Liver (tissue), 9 donors: Measurements from ENCODE around the gene LPGAT1. TPM values are rescaled to one million over a fixed set of nuclear protein-coding genes. Genes with fewer than 3 reads are reported as not detected.

ENCODE experiments used
- DNase-seq: peaks from one replicate; pipeline ENCODE4 v3.0.0-alpha.2; 2017; ENCODE audit warnings: low spot score
- H3K27ac ChIP-seq, 2 donors: one replicate each; pipeline ENCODE4 v1.7.0; 2013; ENCODE audit warnings: inconsistent platforms in 2 of 2, low read length in 2 of 2, control low read depth in 1 of 2, low read depth in 1 of 2, mild to moderate bottlenecking in 1 of 2
- H3K27me3 ChIP-seq, 4 donors: one replicate each; pipeline versions ENCODE4 v1.6.1 to v1.7.0; 2013; ENCODE audit warnings: low read length in 3 of 4, inconsistent platforms in 1 of 4, mild to moderate bottlenecking in 1 of 4, moderate library complexity in 1 of 4; ENCODE audit not compliant: control insufficient read depth in 4 of 4, insufficient read depth in 4 of 4
- H3K36me3 ChIP-seq, 4 donors: one replicate each; pipeline versions ENCODE4 v1.6.1 to v1.7.0; 2013; ENCODE audit warnings: low read length in 3 of 4, mild to moderate bottlenecking in 3 of 4, low read depth in 1 of 4, moderate library complexity in 1 of 4; ENCODE audit not compliant: control insufficient read depth in 4 of 4, insufficient read depth in 3 of 4
- H3K4me1 ChIP-seq, 4 donors: one replicate each; pipeline versions ENCODE4 v1.6.1 to v1.7.0; 2013; ENCODE audit warnings: low read length in 3 of 4, mild to moderate bottlenecking in 3 of 4, moderate library complexity in 1 of 4; ENCODE audit not compliant: control insufficient read depth in 4 of 4, insufficient read depth in 4 of 4
- H3K4me3 ChIP-seq, 3 donors: one replicate each; pipeline versions ENCODE4 v1.6.1 to v1.7.0; 2013; ENCODE audit warnings: low read length in 3 of 3, control low read depth in 1 of 3, low read depth in 1 of 3, mild to moderate bottlenecking in 1 of 3
- H3K9ac ChIP-seq, 2 donors: one replicate each; pipeline ENCODE4 v1.7.0; 2013; ENCODE audit warnings: low read length in 2 of 2, mild to moderate bottlenecking in 2 of 2, moderate library complexity in 2 of 2, control low read depth in 1 of 2, low read depth in 1 of 2
- H3K9me3 ChIP-seq, 4 donors: one replicate each; pipeline versions ENCODE4 v1.6.1 to v1.7.0; 2013; ENCODE audit warnings: low read length in 3 of 4; ENCODE audit not compliant: control insufficient read depth in 4 of 4
- EGR1 ChIP-seq, 2 donors: IDR thresholded peaks; 2 replicates each; pipeline ENCODE4 v1.6.1; 2016 to 2018; ENCODE audit warnings: antibody characterized with exemption in 2 of 2, low read depth in 2 of 2
- FOXA1 ChIP-seq: IDR thresholded peaks from 2 replicates; pipeline ENCODE4 v1.6.1; 2016; ENCODE audit warnings: antibody characterized with exemption
- FOXA2 ChIP-seq: IDR thresholded peaks from 2 replicates; pipeline ENCODE4 v1.6.1; 2016; ENCODE audit warnings: antibody characterized with exemption
- GABPA ChIP-seq, 2 donors: IDR thresholded peaks in 1 of 2; conservative IDR thresholded peaks in 1 of 2; 2 replicates each; pipeline ENCODE4 v1.6.1; 2016; ENCODE audit warnings: antibody characterized with exemption in 2 of 2, mild to moderate bottlenecking in 1 of 2, moderate library complexity in 1 of 2
- HNF4G ChIP-seq: IDR thresholded peaks from 2 replicates; pipeline ENCODE4 v1.6.1; 2016; ENCODE audit warnings: antibody characterized with exemption
- JUND ChIP-seq, 2 donors: IDR thresholded peaks; 2 replicates each; pipeline ENCODE4 v1.6.1; 2016; ENCODE audit warnings: antibody characterized with exemption in 2 of 2
- RAD21 ChIP-seq, 2 donors: IDR thresholded peaks; 2 replicates each; pipeline ENCODE4 v1.6.1; 2016; ENCODE audit warnings: antibody characterized with exemption in 2 of 2, mild to moderate bottlenecking in 2 of 2
- RXRA ChIP-seq, 2 donors: IDR thresholded peaks; 2 replicates each; pipeline ENCODE4 v1.6.1; 2017 to 2018; ENCODE audit warnings: antibody characterized with exemption in 2 of 2, mild to moderate bottlenecking in 1 of 2
- SP1 ChIP-seq: IDR thresholded peaks from 2 replicates; pipeline ENCODE4 v1.6.1; 2018; ENCODE audit warnings: antibody characterized with exemption, mild to moderate bottlenecking
- TAF1 ChIP-seq: conservative IDR thresholded peaks from 2 replicates; pipeline ENCODE4 v1.6.1; 2016; ENCODE audit warnings: antibody characterized with exemption, mild to moderate bottlenecking
- WGBS: extraction: QIAGEN DNeasy Blood & Tissue Kit; methylation state at CpG from one replicate; pipeline ENCODE4 v1.1.7; 2013; 5-methylcytosine and 5-hydroxymethylcytosine counted together
- polyA plus RNA-seq, 2 donors: library from polyadenylated mRNA; stranded (reverse) in 1 of 2; unstranded in 1 of 2; fragments of 200-250 nt in 1 of 2; fragments of >200 nt in 1 of 2; fragmentation: Nextera tagmentation in 1 of 2; extraction: Ambion mirVana in 1 of 2; gene quantifications; one replicate each; pipeline versions ENCODE4 v1.2.1 to v1.2.3, GENCODE V29; 2013 to 2015
- total RNA-seq, 2 donors: library from RNA; depleted of rRNA; stranded (reverse); fragments of >200 nt; gene quantifications; one replicate each; pipeline ENCODE4 v1.2.3, GENCODE V29; 2014
- TF ChIP-seq, protein P1 (sequence below): IDR thresholded peaks from 2 replicates; pipeline ENCODE4 v1.6.1; 2016; ENCODE audit warnings: antibody characterized with exemption
- TF ChIP-seq, protein P2 (sequence below): fragments of 150-350 bp; IDR thresholded peaks from 2 replicates; pipeline ENCODE4 v1.5.1; 2017; ENCODE audit warnings: improper control_type of control experiment, low read depth, low read length; ENCODE audit not compliant: missing input control
- TF ChIP-seq, protein P3 (sequence below): IDR thresholded peaks from 2 replicates; pipeline ENCODE4 v1.6.1; 2016; ENCODE audit warnings: antibody characterized with exemption
- donor health status: healthy.
- donor health status: healthy.
- donor health status: healthy.
- donor health status: healthy.
- donor health status: healthy.

Gene LPGAT1
- total and polyA plus RNA-seq, 4 donors, result 11.6 to 53.8 (median 32.2) TPM

DNA sequence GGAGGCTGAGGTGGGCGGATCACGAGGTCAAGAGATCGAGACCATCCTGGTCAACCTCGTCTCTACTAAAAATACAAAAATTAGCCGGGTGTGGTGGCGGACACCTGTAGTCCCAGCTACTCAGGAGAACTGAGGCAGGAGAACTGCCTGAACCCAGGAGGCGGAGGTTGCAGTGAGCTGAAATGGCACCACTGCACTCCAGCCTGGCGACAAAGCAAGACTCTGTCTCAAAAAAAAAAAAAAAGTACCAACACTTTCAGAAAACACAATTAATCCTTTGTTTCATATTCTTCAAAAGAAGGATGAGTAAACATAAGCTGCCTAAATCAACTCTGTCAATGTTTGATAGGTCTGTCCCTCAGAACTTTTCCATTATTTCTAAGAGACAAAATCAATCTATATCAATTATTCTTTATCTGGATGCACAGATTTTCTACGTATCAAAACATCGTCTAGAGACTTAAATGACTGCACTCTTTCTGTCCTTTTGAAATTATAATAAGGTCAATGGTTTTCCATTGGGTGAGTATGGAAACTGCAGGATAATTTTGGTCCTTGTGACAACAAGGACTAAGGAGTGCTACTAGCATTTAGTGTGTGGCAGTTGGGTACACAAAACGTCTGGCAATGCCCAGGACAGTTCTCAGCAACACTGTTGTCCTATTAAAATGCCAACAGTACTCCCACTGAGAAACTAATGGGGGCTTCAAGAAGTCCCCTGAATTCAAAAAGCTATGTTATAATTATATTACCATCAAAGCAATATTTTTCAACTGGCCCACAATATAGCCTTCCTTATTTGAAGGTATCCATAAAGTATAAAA is 40.7 kb downstream of the LPGAT1 start:
- Histone ChIP-seq H3K4me1 (no peaks in the 10 kb centered on the region), H3K9ac (no peak overlapping the region), H3K4me3 (no peak overlapping the region), H3K9me3 (no peaks in the 10 kb centered on the region), H3K36me3 (peaks cover 0 to 37% (median 15%) of the 10 kb centered on the region in 4 donors), H3K27me3 (no peaks in the 10 kb centered on the region), H3K27ac (no peak overlapping the region)
- no peak for DNase-seq
- TF ChIP-seq GABPA (IDR thresholded peaks at IDR 0.05 in 1 of 2, conservative IDR thresholded peaks at IDR 0.05 in 1 of 2), result no peak
- TF ChIP-seq RXRA (IDR thresholded peaks at IDR 0.05), result no peak
- no peak for TF ChIP-seq HNF4G
- TF ChIP-seq, protein P1, sequence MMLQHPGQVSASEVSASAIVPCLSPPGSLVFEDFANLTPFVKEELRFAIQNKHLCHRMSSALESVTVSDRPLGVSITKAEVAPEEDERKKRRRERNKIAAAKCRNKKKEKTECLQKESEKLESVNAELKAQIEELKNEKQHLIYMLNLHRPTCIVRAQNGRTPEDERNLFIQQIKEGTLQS, result no peak
- TF ChIP-seq FOXA2, result no peak
- no peak for TF ChIP-seq RAD21 (IDR thresholded peaks at IDR 0.05)
- TF ChIP-seq, protein P2, sequence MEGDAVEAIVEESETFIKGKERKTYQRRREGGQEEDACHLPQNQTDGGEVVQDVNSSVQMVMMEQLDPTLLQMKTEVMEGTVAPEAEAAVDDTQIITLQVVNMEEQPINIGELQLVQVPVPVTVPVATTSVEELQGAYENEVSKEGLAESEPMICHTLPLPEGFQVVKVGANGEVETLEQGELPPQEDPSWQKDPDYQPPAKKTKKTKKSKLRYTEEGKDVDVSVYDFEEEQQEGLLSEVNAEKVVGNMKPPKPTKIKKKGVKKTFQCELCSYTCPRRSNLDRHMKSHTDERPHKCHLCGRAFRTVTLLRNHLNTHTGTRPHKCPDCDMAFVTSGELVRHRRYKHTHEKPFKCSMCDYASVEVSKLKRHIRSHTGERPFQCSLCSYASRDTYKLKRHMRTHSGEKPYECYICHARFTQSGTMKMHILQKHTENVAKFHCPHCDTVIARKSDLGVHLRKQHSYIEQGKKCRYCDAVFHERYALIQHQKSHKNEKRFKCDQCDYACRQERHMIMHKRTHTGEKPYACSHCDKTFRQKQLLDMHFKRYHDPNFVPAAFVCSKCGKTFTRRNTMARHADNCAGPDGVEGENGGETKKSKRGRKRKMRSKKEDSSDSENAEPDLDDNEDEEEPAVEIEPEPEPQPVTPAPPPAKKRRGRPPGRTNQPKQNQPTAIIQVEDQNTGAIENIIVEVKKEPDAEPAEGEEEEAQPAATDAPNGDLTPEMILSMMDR, result no peak
- TF ChIP-seq, protein P3, sequence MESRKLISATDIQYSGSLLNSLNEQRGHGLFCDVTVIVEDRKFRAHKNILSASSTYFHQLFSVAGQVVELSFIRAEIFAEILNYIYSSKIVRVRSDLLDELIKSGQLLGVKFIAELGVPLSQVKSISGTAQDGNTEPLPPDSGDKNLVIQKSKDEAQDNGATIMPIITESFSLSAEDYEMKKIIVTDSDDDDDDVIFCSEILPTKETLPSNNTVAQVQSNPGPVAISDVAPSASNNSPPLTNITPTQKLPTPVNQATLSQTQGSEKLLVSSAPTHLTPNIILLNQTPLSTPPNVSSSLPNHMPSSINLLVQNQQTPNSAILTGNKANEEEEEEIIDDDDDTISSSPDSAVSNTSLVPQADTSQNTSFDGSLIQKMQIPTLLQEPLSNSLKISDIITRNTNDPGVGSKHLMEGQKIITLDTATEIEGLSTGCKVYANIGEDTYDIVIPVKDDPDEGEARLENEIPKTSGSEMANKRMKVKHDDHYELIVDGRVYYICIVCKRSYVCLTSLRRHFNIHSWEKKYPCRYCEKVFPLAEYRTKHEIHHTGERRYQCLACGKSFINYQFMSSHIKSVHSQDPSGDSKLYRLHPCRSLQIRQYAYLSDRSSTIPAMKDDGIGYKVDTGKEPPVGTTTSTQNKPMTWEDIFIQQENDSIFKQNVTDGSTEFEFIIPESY, result no peak
- no peak for TF ChIP-seq JUND (IDR thresholded peaks at IDR 0.05)
- TF ChIP-seq TAF1, result no peak
- TF ChIP-seq SP1, result no peak
- no peak for TF ChIP-seq FOXA1
- WGBS, result 87% methylated on average over 11 of the region's 11 CpGs

DNA sequence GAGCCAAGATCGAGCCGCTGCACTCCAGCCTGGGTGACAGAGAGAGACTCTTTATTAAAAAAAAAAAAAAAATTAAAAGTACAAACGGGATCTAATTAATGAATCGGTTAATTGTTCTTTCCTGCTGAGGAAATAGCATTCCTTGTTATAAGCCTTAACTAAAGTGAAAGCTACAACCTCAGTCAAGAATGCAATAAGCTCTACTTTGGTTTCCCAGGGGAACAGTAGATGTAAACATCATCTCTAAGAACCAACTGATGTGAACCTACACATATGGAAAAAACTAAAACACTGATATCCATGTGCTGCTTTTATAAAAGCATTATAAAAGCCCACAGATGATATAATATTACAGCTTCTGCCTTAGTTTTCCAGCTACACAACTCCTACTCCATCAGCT is 41.9 kb downstream of the LPGAT1 start:
- Histone ChIP-seq H3K36me3 (peaks cover 0 to 42% (median 15%) of the 10 kb centered on the region in 4 donors), H3K9ac (no peak overlapping the region), H3K27me3 (no peaks in the 10 kb centered on the region), H3K27ac (no peak overlapping the region), H3K9me3 (no peaks in the 10 kb centered on the region), H3K4me1 (peaks cover 0 to 8% (median 0%) of the 10 kb centered on the region in 4 donors), H3K4me3 (no peak overlapping the region)
- no peak for DNase-seq
- WGBS, result 93% methylated on average over 4 of the region's 4 CpGs
- TF ChIP-seq GABPA (IDR thresholded peaks at IDR 0.05 in 1 of 2, conservative IDR thresholded peaks at IDR 0.05 in 1 of 2), result no peak
- no peak for TF ChIP-seq RXRA (IDR thresholded peaks at IDR 0.05)
- no peak for TF ChIP-seq EGR1 (IDR thresholded peaks at IDR 0.05; ENCODE audit: low read depth in 2 of 2)
- TF ChIP-seq, protein P3, result no peak
